ENCODE measurements around the gene CGRRF1.

CGRRF1 gene

GRCh38 chr14:54585214-54585613 is 75.5 kb downstream of the CGRRF1 start:
- Histone ChIP-seq H3K4me3 (replicated peaks; ENCODE audit: low read depth, low read length) (no peak overlapping the region), H3K36me3 (ENCODE audit: control insufficient read depth, insufficient read depth, low read length) (no peaks in the 10 kb centered on the region), H3K27me3 (replicated peaks; ENCODE audit: control insufficient read depth, insufficient read depth, low read length) (no peaks in the 10 kb centered on the region)
- no peak for TF ChIP-seq CTCF (IDR thresholded peaks at IDR 0.05; ENCODE audit: insufficient read depth, low read length, poor library complexity, severe bottlenecking)
- no peak for DNase-seq (ENCODE audit: extremely low read depth, insufficient read length)

Data from GM06990 (cell line).